Fibroblast of villous mesenchyme (primary cell): Measurements from ENCODE around the gene TWIST2. TPM values are rescaled to one million over a fixed set of nuclear protein-coding genes. Genes with fewer than 3 reads are reported as not detected.

Experiments used
- DNase-seq: peaks from one replicate; pipeline ENCODE4 v3.0.0-alpha.2; 2010; ENCODE audit warnings: low read depth
- H3K4me3 ChIP-seq: 2 replicates; pipeline ENCODE4 v1.5.1; 2011; ENCODE audit warnings: low read depth, mild to moderate bottlenecking, low read length
- CTCF ChIP-seq: IDR thresholded peaks from 2 replicates; pipeline ENCODE4 v1.5.1; 2012; ENCODE audit warnings: low read depth, mild to moderate bottlenecking, low read length; ENCODE audit not compliant: insufficient read depth
- total RNA-seq: library from RNA; depleted of rRNA; stranded (reverse); fragments of >200 nt; gene quantifications from 2 replicates; pipeline ENCODE4 v1.2.3, GENCODE V29; 2012

The TWIST2 gene
- total RNA-seq, 1 donor = 58.7 TPM

DNA sequence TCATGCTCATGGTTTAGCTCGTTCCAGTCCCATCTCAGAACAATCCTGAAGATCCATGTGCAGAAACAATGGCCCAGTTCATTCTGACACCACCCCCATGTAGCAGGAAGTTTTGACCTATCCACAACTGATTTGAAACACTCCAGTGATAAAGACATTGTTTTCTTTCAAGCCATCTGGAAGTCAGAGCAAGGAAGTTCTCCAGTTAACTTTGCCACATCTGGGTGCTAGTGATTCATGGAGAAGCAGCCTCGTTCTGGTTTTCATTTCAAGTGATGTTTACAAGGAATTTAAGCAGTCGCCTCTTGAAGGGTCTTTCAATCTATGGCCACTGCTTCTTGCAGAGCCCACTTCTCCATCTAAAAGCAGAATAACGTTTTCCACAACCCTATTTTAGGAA lies 36.6 kb upstream of the TWIST2 start:
- peak; percentile 76 for DNase-seq
- no peak overlapping the region for H3K4me3 ChIP-seq

GRCh38 chr2:238811759-238812158 lies 36.1 kb upstream of the TWIST2 start:
- H3K4me3 ChIP-seq = no peak overlapping the region
- TF ChIP-seq CTCF = no peak
- DNase-seq = peak; percentile 72

More for the DNA sequence above, 36.6 kb upstream of the TWIST2 start:
- TF ChIP-seq CTCF = no peak

DNA sequence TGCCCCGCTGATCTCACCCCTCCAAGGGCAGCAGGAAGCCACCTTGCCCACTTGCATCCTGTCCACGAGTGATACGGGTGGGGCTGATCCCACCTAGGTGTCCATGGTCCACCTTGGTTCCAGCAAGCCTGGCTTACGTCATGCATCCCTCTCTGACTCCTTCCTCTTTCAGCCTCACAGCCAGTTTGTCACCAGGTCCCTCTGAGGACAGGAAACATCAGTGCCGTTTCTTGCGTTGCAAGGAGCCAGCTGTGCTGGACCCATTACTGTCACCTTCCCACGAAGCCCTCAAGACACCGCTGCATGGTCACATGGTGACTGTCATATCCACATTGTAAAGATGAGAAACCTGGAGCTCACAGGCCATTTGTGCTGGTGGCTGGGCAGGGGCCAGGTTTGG lies 34.8 kb upstream of the TWIST2 start:
- no peak for DNase-seq
- TF ChIP-seq CTCF = no peak
- H3K4me3 ChIP-seq = no peak overlapping the region

DNA sequence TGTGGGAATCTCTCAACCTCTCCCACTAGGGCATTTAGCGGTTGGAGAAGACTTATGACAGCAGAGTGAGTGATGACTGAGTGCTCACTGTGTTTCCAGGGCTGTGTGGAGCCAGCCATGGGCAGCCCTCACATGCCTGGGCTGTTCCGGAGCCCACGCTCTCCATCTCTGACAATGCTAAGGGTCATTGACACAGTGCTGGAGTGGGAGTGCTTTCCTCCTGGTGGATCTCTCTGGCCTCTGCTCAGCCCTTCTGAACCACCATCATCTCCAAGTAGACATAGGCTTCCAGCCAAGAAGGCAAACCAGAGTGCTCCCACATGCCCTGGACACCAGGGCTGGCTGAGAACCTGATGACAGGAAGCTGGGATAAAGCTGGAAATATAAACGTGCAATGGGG lies 33.1 kb upstream of the TWIST2 start:
- TF ChIP-seq CTCF = no peak
- no peak for DNase-seq
- H3K4me3 ChIP-seq = no peak overlapping the region

DNA sequence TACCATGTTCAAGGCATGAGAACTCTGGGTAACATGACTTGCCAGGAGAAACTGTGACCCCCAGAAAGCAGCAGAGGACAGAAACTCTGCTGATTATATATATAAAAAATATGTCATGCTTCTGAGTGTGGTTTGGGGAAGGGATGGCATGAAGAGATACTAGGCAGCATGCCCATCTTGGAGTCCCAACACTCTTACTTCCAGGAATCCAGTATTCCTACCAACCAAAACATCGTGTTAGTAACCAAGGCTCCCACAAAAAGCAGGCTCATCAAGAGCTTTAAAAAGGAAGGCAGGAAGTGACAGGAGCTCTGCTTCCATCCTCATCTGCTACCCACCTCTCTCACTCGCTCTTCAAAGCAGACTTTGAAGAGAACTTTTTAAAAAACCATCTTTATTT lies 31.6 kb upstream of the TWIST2 start:
- no peak for DNase-seq
- no peak overlapping the region for H3K4me3 ChIP-seq
- no peak for TF ChIP-seq CTCF

DNA sequence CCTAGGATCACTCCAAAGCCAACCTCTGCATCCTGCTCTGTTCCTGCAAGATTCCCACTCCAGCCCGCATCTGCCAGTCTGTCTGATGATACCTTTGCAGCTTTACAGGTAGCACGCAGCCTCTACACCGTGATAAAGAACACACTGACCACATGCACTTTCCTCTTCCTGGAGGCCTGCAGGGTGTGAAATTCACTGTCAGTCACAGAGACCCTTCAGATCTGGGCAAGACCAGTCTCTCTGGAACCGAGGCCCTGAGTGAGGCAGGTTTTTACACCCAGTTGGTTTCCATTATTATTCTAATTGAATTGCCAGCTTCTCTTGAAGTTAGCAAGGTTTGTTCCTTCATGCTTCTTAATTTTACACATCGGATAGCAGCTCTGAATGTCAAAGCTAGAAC lies 30.5 kb upstream of the TWIST2 start:
- TF ChIP-seq CTCF = no peak
- H3K4me3 ChIP-seq = no peak overlapping the region
- no peak for DNase-seq

- no peak for DNase-seq
- TF ChIP-seq CTCF = no peak
- H3K4me3 ChIP-seq = no peak overlapping the region
Observed at GRCh38 chr2:238817891-238818290, 30.0 kb upstream of the TWIST2 start.
